ENCODE results near the gene ZNF608. TPM values are rescaled to one million over a fixed set of nuclear protein-coding genes. Genes with fewer than 3 reads are reported as not detected.
A peak's percentile ranks its signal among the peaks of the same experiment; 100 is the strongest.

ZNF608 gene
- total RNA-seq, 1 experiment from 2014 or later = 12.6 TPM

DNA sequence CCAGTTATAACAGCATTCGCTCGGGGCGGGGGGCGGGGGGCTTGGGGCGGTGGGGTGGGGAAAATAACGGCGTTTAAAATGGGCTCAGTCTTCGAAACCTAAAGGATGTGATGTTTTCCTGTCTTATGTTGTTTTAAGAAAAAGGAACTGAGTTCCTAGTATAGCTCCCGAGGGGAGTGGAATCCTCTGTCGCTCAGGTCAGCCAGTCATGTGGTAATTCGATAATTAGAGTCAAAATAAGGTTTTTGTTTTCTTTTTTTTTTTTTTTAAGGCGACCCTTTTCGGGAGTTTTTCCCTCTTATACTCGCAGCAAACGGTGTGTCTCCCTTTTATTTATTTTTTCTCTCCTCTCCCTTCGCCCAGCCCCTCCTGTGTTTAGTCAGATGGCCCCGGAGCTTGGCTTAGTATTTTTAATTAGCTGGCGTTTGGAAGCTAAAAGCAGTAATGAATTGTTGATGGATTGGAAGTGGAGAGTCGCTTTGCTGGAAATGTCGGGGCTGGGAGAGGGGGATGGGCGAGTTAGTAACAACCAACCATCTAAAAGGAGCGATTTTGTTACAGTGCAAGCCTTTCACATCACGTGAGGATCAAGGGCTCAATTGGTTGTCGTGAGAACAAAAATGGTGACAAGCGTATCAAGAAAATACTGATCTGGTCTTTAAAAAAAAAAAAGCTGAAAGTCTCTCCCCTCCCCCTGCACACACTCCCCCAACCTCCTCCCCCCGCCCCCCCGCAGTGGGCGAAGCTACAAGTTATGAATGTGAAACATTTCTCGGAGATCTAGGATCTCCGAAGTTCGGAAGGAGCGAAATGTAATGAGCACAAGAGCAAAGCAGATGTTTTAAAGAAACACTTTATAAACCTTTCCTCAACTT is 714 bp upstream of the ZNF608 start:
- Histone ChIP-seq H3K4me3 (peak overlapping the region; percentile 64), H3K9me3 (replicated peaks) (no peaks in the 10 kb centered on the region), H3K27ac (peak overlapping the region; percentile 83), H3K36me3 (no peaks in the 10 kb centered on the region), H3K4me1 (peaks cover 19% of the 10 kb centered on the region), H3K27me3 (no peaks in the 10 kb centered on the region)
- DNase-seq = peak; percentile 84 to 93

- no peaks in the 10 kb centered on the region for H3K27me3 ChIP-seq
- H3K27ac ChIP-seq = peak overlapping the region; percentile 83
- no peaks in the 10 kb centered on the region for H3K9me3 ChIP-seq (replicated peaks)
- DNase-seq = no peak
- peak overlapping the region; percentile 64 for H3K4me3 ChIP-seq
- peaks cover 26% of the 10 kb centered on the region for H3K4me1 ChIP-seq
- H3K36me3 ChIP-seq = no peaks in the 10 kb centered on the region
These were observed 1.2 kb downstream of the ZNF608 start for GRCh38 chr5:124745007-124745927.

- DNase-seq = no peak
- Histone ChIP-seq H3K27ac (peak overlapping the region; percentile 67; the same call in 1 of the 2 replicates), H3K9me3 (replicated peaks) (no peaks in the 10 kb centered on the region), H3K4me1 (peaks cover 20% of the 10 kb centered on the region), H3K36me3 (no peaks in the 10 kb centered on the region), H3K27me3 (no peaks in the 10 kb centered on the region), H3K4me3 (peak overlapping the region; percentile 64)
These were observed 2.1 kb downstream of the ZNF608 start for GRCh38 chr5:124744170-124744971.

DNA sequence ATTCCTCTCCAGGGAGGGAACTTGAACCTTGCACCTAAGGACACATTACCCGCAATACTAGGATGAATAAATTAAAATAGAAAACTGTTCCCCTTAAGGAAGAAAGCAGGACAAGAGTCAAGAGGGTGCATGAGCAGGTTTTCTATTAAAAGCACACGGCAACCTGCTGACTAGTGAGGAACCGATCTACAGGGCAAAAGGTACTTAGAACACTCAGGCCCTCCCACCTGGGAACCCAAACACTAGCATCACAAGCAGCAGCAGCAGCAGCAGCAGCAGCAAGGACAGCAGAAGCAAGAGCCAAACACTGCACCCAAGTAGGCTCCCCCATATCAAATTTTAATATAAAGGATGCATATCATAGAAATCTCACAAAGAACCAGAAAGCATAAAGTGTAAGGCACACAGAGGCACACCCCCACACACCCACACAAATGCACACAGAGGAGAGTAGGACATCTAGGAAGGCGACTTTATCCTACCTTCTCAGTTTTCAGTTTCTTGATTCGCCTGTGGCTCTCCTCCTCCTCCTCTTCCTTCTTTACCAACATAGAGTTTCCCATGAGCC is 2.8 kb downstream of the ZNF608 start:
- H3K27me3 ChIP-seq = no peaks in the 10 kb centered on the region
- H3K36me3 ChIP-seq = no peaks in the 10 kb centered on the region
- peak overlapping the region; percentile 64 for H3K4me3 ChIP-seq
- peaks cover 20% of the 10 kb centered on the region for H3K4me1 ChIP-seq
- peak overlapping the region; percentile 67 for H3K27ac ChIP-seq
- no peak for DNase-seq
- H3K9me3 ChIP-seq (replicated peaks) = no peaks in the 10 kb centered on the region

GRCh38 chr5:124742983-124743601 is 3.3 kb downstream of the ZNF608 start:
- H3K27ac ChIP-seq = peak overlapping the region; percentile 67
- H3K9me3 ChIP-seq (replicated peaks) = no peaks in the 10 kb centered on the region
- DNase-seq = peak; percentile 67 to 74
- H3K36me3 ChIP-seq = no peaks in the 10 kb centered on the region
- H3K4me3 ChIP-seq = peak overlapping the region; percentile 64
- H3K4me1 ChIP-seq = peaks cover 20% of the 10 kb centered on the region
- no peaks in the 10 kb centered on the region for H3K27me3 ChIP-seq

DNA sequence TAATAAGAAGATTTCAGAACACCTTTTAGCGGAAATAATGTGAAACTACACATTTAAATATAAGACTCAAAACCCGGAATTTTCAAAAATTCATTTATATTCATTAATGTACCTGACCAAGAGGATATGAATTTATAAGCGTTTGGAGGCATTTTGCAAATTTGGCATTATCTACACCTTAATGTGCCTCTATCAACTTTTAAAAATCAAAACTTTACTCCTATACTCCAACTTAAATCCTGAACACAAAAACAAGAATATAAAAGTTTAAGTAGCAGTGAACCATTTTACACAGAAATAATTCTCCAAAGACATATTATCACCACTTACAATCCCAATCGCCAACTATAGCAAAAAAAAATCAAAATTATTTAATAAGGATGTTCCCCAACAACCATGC is 3.9 kb downstream of the ZNF608 start:
- Histone ChIP-seq H3K4me1 (peaks cover 20% of the 10 kb centered on the region), H3K36me3 (no peaks in the 10 kb centered on the region), H3K27me3 (no peaks in the 10 kb centered on the region), H3K27ac (peak overlapping the region; percentile 67), H3K9me3 (replicated peaks) (no peaks in the 10 kb centered on the region), H3K4me3 (peak overlapping the region; percentile 64)
- no peak for DNase-seq

DNA sequence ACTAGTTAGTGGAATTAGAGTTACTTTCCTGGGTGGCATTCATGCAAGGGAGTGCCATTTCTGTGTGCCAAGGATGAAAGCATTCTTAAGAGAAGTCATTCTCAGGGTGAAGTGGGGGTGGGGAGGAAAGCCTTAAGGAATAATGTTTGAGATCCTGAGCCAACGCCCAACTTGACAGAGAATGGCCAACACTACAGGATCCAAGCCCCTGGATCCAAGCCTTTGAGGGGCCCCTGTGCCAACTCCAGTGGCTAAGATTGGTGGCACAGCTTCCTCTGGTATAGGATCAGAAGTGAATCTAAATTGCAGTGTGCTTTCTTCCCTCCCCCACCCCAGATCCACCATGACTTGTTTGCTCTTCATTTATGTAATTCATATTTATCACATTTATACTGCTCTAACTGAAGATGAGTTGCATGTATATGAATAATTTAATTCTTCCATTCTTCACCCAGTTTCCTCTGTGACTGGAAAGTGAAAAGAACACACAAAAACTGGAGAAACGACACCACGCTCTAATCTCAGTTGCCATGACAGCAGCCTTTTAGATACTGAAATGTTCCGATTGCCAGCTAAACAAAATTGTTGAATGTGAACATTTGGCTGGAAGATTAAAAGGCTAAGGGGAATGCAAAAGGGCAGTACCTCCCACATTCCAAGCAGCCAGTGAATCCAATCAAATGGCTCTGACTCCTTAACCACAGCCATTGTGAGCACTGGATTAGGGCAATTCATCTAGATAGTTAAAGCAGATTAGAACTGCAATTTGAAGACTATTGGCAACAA is 4.5 kb downstream of the ZNF608 start:
- peaks cover 23% of the 10 kb centered on the region for H3K4me1 ChIP-seq
- DNase-seq = peak; percentile 61 to 80
- H3K27ac ChIP-seq = peak overlapping the region; percentile 67
- H3K27me3 ChIP-seq = no peaks in the 10 kb centered on the region
- H3K36me3 ChIP-seq = no peaks in the 10 kb centered on the region
- no peaks in the 10 kb centered on the region for H3K9me3 ChIP-seq (replicated peaks)
- no peak overlapping the region; the same call in 1 of the 2 replicates for H3K4me3 ChIP-seq

GRCh38 chr5:124740991-124741583 is 5.4 kb downstream of the ZNF608 start:
- peaks cover 31% of the 10 kb centered on the region for H3K4me1 ChIP-seq
- no peaks in the 10 kb centered on the region for H3K9me3 ChIP-seq (replicated peaks)
- no peak for DNase-seq
- no peaks in the 10 kb centered on the region for H3K36me3 ChIP-seq
- H3K27ac ChIP-seq = no peak overlapping the region
- H3K27me3 ChIP-seq = no peaks in the 10 kb centered on the region
- H3K4me3 ChIP-seq = no peak overlapping the region

DNA sequence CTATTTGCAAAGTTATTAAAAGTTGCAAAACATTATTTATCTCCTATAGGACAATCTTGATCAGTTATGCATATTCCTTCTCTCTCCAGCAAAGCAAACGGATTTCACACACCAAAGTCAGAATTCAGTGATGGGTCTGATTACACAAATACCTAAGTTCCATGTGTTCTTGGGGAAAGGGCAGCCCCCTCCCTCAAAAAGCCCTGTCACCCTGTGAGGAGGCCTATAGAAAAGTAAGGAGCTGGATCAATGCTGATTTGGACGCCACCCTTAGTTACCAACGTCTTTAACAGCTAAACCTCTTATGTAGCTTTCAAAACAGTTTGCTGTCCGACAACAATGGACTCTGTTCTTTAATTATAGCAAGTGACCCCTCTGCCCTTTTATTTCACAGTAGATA is 6.4 kb downstream of the ZNF608 start:
- Histone ChIP-seq H3K4me3 (no peak overlapping the region), H3K27me3 (no peaks in the 10 kb centered on the region), H3K4me1 (peaks cover 38% of the 10 kb centered on the region), H3K9me3 (replicated peaks) (no peaks in the 10 kb centered on the region), H3K27ac (no peak overlapping the region), H3K36me3 (no peaks in the 10 kb centered on the region)
- DNase-seq = no peak

DNA sequence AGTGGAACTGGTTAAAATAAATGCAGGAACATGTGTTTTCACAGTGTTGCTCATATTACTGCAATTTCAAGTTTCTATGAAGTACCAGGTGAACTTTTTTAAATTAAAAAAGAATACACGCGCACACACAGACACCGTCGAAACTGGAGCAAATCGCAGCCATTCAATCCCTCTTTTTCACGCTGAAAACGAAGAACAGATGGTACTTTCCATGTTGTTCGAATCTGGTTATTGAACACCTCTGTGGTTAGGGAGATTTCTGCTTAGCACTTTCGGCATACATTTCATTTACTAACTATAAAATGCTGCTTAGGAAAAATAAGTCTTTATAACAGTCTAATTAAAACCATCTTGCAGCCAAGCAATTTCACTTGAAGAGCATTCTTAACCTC is 6.8 kb downstream of the ZNF608 start:
- Histone ChIP-seq H3K36me3 (no peaks in the 10 kb centered on the region), H3K9me3 (replicated peaks) (no peaks in the 10 kb centered on the region), H3K27me3 (no peaks in the 10 kb centered on the region), H3K27ac (no peak overlapping the region), H3K4me3 (no peak overlapping the region), H3K4me1 (peaks cover 41% of the 10 kb centered on the region)
- no peak for DNase-seq

GRCh38 chr5:124738681-124739633 is 7.5 kb downstream of the ZNF608 start:
- peaks cover 41% of the 10 kb centered on the region for H3K4me1 ChIP-seq
- H3K27ac ChIP-seq = no peak overlapping the region
- H3K27me3 ChIP-seq = no peaks in the 10 kb centered on the region
- no peak for DNase-seq
- no peak overlapping the region for H3K4me3 ChIP-seq
- H3K36me3 ChIP-seq = no peaks in the 10 kb centered on the region
- no peaks in the 10 kb centered on the region for H3K9me3 ChIP-seq (replicated peaks)

DNA sequence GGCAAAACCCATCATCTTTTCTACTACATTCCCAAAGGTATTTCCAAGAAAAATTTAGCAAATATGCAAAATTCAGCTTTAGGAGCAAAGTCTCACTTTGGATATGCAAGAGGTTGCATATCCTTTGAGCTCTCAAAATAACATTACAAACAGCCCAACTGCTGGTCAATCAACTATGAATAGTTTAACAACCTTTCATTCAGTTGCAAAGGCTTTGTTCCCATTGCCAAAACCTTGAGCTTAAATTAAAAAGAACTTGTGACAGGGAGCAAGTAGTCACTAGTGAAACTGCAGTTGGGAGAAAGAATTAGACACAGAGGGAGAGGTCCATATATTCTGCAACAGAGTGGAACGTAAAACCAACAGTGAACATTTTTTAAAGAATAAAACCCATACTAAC is 8.8 kb downstream of the ZNF608 start:
- Histone ChIP-seq H3K36me3 (no peaks in the 10 kb centered on the region), H3K9me3 (replicated peaks) (no peaks in the 10 kb centered on the region), H3K27me3 (no peaks in the 10 kb centered on the region), H3K4me3 (no peak overlapping the region), H3K27ac (no peak overlapping the region), H3K4me1 (peaks cover 31% of the 10 kb centered on the region)
- DNase-seq = no peak

Data from SJCRH30 (cell line).